Fibroblast of the aortic adventitia (primary cell): Measurements from ENCODE around the gene INAVA. TPM values are rescaled to one million over a fixed set of nuclear protein-coding genes. Genes with fewer than 3 reads are reported as not detected.

Experiments used
- DNase-seq: peaks from one replicate; pipeline ENCODE4 v3.0.0-alpha.2; 2010; ENCODE audit warnings: low read depth
- H3K4me3 ChIP-seq: 2 replicates; pipeline ENCODE4 v1.5.1; 2011; ENCODE audit warnings: low read depth, mild to moderate bottlenecking, control low read depth, low read length, moderate library complexity
- CTCF ChIP-seq: IDR thresholded peaks from 2 replicates; pipeline ENCODE4 v1.5.1; 2011; ENCODE audit warnings: mild to moderate bottlenecking, low read length, control low read depth, inconsistent platforms; ENCODE audit not compliant: insufficient read depth
- total RNA-seq: library from RNA; depleted of rRNA; stranded (reverse); fragments of >200 nt; gene quantifications from 2 replicates; pipeline ENCODE4 v1.2.3, GENCODE V29; 2012; ENCODE audit warnings: low replicate concordance

INAVA gene
- total RNA-seq, 1 donor: not detected

GRCh38 chr1:200886594-200886993 lies 8.1 kb upstream of the INAVA start:
- TF ChIP-seq CTCF: no peak
- H3K4me3 ChIP-seq: no peak overlapping the region
- DNase-seq: no peak

- DNase-seq: no peak
- no peak for TF ChIP-seq CTCF
- no peak overlapping the region for H3K4me3 ChIP-seq
These were observed 7.7 kb upstream of the INAVA start for GRCh38 chr1:200887036-200887435.

- no peak for TF ChIP-seq CTCF
- no peak for DNase-seq
- no peak overlapping the region for H3K4me3 ChIP-seq
These were observed 6.8 kb upstream of the INAVA start for GRCh38 chr1:200887772-200888348.

- H3K4me3 ChIP-seq: no peak overlapping the region
- no peak for TF ChIP-seq CTCF
- no peak for DNase-seq
These were observed 6.3 kb upstream of the INAVA start for GRCh38 chr1:200888349-200888838.

- no peak overlapping the region for H3K4me3 ChIP-seq
- no peak for DNase-seq
- TF ChIP-seq CTCF: no peak
These were observed 5.1 kb upstream of the INAVA start for GRCh38 chr1:200889571-200889970.

- TF ChIP-seq CTCF: no peak
- no peak for DNase-seq
These were observed 4.7 kb upstream of the INAVA start for GRCh38 chr1:200890027-200890426.

More at GRCh38 chr1:200890027-200890426, 4.7 kb upstream of the INAVA start:
- H3K4me3 ChIP-seq: no peak overlapping the region
